Neural progenitor cell (in vitro differentiated cells): ENCODE measurements around the gene TBC1D4.

Source experiments
- EZH2 ChIP-seq: fragments of 200-600 bp; sonication (generic); IDR thresholded peaks from 2 replicates; pipeline ENCODE4 v1.6.1; 2017; ENCODE audit warnings: antibody characterized with exemption, mild to moderate bottlenecking, moderate library complexity
- EZH2phosphoT487 ChIP-seq: fragments of 200-600 bp; sonication (generic); IDR thresholded peaks from 2 replicates; pipeline ENCODE4 v1.6.1; 2017; ENCODE audit warnings: antibody characterized with exemption
- TF ChIP-seq, protein P1 (sequence below): fragments of 200-600 bp; sonication (generic); IDR thresholded peaks from 2 replicates; pipeline ENCODE4 v1.5.1; 2017; ENCODE audit warnings: antibody characterized with exemption, mild to moderate bottlenecking

DNA sequence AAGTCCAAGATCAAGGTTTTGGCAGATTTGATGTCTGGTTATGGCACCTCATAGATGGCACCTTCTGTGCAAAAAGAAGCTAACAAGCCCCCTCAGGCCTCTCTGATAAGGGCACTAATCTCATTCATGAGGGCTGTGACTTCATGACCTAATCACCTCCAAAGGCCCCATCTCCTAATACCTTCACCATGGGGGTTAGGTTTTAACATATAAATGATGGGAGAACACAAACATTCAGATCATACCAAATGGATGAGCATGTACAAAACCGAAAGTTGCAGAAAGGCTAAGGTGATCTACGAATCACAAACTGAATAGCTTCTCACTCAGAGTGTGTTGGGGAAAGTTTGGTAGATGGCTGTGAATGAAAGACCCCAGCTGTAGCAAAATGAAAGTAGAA is 217.4 kb downstream of the TBC1D4 start:
- TF ChIP-seq, protein P1, sequence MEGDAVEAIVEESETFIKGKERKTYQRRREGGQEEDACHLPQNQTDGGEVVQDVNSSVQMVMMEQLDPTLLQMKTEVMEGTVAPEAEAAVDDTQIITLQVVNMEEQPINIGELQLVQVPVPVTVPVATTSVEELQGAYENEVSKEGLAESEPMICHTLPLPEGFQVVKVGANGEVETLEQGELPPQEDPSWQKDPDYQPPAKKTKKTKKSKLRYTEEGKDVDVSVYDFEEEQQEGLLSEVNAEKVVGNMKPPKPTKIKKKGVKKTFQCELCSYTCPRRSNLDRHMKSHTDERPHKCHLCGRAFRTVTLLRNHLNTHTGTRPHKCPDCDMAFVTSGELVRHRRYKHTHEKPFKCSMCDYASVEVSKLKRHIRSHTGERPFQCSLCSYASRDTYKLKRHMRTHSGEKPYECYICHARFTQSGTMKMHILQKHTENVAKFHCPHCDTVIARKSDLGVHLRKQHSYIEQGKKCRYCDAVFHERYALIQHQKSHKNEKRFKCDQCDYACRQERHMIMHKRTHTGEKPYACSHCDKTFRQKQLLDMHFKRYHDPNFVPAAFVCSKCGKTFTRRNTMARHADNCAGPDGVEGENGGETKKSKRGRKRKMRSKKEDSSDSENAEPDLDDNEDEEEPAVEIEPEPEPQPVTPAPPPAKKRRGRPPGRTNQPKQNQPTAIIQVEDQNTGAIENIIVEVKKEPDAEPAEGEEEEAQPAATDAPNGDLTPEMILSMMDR = no peak
- TF ChIP-seq EZH2 = no peak
- no peak for TF ChIP-seq EZH2phosphoT487
